ENCODE data around the gene FMN1. TPM values are rescaled to one million over a fixed set of nuclear protein-coding genes. Genes with fewer than 3 reads are reported as not detected.

FMN1 gene
- total and polyA plus RNA-seq, 2 of the 13 experiments (the other 11 are each of a cell fraction or from before 2014, with no cell fraction given), result 0.20 to 0.60 TPM

- TF ChIP-seq PBX3 (CRISPR knock-in tag; IDR thresholded peaks at IDR 0.05; ENCODE audit: borderline replicate concordance) (no peak), SP140L (CRISPR knock-in tag; IDR thresholded peaks at IDR 0.05; ENCODE audit: borderline replicate concordance) (no peak), SIN3A (IDR thresholded peaks at IDR 0.05; ENCODE audit: borderline replicate concordance, low read depth, low read length) (no peak)
Measured at GRCh38 chr15:32857732-32858131, 336.8 kb downstream of the FMN1 start (continued).

- no peaks in the 10 kb centered on the region for H3K36me3 ChIP-seq (replicated peaks in 1 of 2; ENCODE audit: control insufficient read depth in 1 of 2, insufficient read depth in 2 of 2, low read length in 2 of 2)
- peaks cover 39% of the 10 kb centered on the region for H3K4me1 ChIP-seq (ENCODE audit: insufficient read depth, low read length)
- no peak overlapping the region for H2AFZ ChIP-seq (ENCODE audit: low read length)
- H3K4me3 ChIP-seq (replicated peaks in 1 of 3; ENCODE audit: insufficient read depth in 1 of 3, low read depth in 2 of 3, low read length in 3 of 3), result no peak overlapping the region
- no peaks in the 10 kb centered on the region for H3K27me3 ChIP-seq (ENCODE audit: control insufficient read depth in 1 of 2, insufficient read depth in 2 of 2, low read length in 2 of 2)
- ATAC-seq, result no peak
- ChIA-PET POLR2A (no interaction called here), CTCF (ENCODE audit: low intra/inter-chr PET ratio, low total read pairs) (no interaction called here)
- no peaks in the 10 kb centered on the region for H3K79me2 ChIP-seq (ENCODE audit: insufficient read depth, low read length)
- WGBS (ENCODE audit: low lambda C conversion rate), result 81% methylated on average over 4 of the region's 4 CpGs
- intact Hi-C loops (cut with micrococcal nuclease; ENCODE audit: unreplicated experiment) (no loop called here), in situ Hi-C loops (cut with HindIII; ENCODE audit: extremely low pct_ligation_motif_present, low pct_unique_long_range_greater_than_20kb) (no loop called here)
- no peak for FAIRE-seq
- no peak for DNase-seq (ENCODE audit: low spot score)
- no peaks in the 10 kb centered on the region for H3K9me3 ChIP-seq (ENCODE audit: low read length)
- no peak overlapping the region for H3K9ac ChIP-seq (ENCODE audit: insufficient read depth, low read depth, low read length)
- BruUV-seq (replicated peaks), result no TSS peak
- no peak overlapping the region for H3K27ac ChIP-seq (ENCODE audit: extremely low read length, insufficient read depth, low read length)
- H4K20me1 ChIP-seq (ENCODE audit: insufficient read depth, low read length), result no peaks in the 10 kb centered on the region
- no peak overlapping the region for H3K4me2 ChIP-seq (ENCODE audit: low read depth, low read length)
- TF ChIP-seq POLR2AphosphoS2 (IDR thresholded peaks at IDR 0.05; ENCODE audit: low read depth, low read length) (no peak), NFRKB (IDR thresholded peaks at IDR 0.05) (no peak), ARID5B (CRISPR knock-in tag; IDR thresholded peaks at IDR 0.05) (no peak), MXD4 (CRISPR knock-in tag; IDR thresholded peaks at IDR 0.05) (no peak), FOXK2 (IDR thresholded peaks at IDR 0.05) (no peak), KLF9 (CRISPR knock-in tag; IDR thresholded peaks at IDR 0.05; ENCODE audit: low read depth) (no peak), NR2F2 (IDR thresholded peaks at IDR 0.05; ENCODE audit: borderline replicate concordance, low read depth) (no peak), ZNF225 (CRISPR knock-in tag; IDR thresholded peaks at IDR 0.05) (no peak), ZNF691 (CRISPR knock-in tag; IDR thresholded peaks at IDR 0.05; ENCODE audit: borderline replicate concordance, low read depth) (no peak), ZNF546 (CRISPR knock-in tag; conservative IDR thresholded peaks at IDR 0.05) (no peak), ZNF549 (CRISPR knock-in tag; IDR thresholded peaks at IDR 0.05) (no peak), ZNF704 (CRISPR knock-in tag; IDR thresholded peaks at IDR 0.05; ENCODE audit: borderline replicate concordance) (no peak), KMT2A (CRISPR knock-in tag; IDR thresholded peaks at IDR 0.05) (no peak), SAP130 (CRISPR knock-in tag; IDR thresholded peaks at IDR 0.05; ENCODE audit: low read depth) (no peak), TAF1 (CRISPR knock-in tag; IDR thresholded peaks at IDR 0.05) (no peak)
Measured at GRCh38 chr15:32856753-32857152, 337.8 kb downstream of the FMN1 start.

Data from HepG2 (cell line).